WTC11 (cell line): ENCODE measurements around the gene DMWD. TPM values are rescaled to one million over a fixed set of nuclear protein-coding genes. Genes with fewer than 3 reads are reported as not detected.

ENCODE experiments used
- ATAC-seq: fragments of 200-7000 bp; cut with Tn5 transposase; 2 replicates; pipeline ENCODE4 v1.10.0; 2021; ENCODE audit warnings: mild to moderate bottlenecking, moderate library complexity
- CTCF ChIA-PET: fragments of 300-600 bp; sonication (Branson Sonifier 250); formaldehyde crosslinking; loops from one replicate; lab custom pipeline; 2021; ENCODE audit warnings: antibody characterized with exemption; lab: Charles Lee
- POLR2A ChIA-PET: fragments of 350-600 bp; sonication (Branson Sonifier 250); formaldehyde crosslinking; loops from one replicate; lab custom pipeline; 2021; ENCODE audit warnings: antibody characterized with exemption; lab: Charles Lee
- DNase-seq: peaks from one replicate; pipeline ENCODE4 v3.0.0; 2021; ENCODE audit warnings: low spot score
- H3K27ac Mint-ChIP-seq: 2 replicates; pipeline ENCODE4 v1.8.0; 2021; ENCODE audit warnings: mixed read lengths
- H3K27me3 Mint-ChIP-seq: 2 replicates; pipeline ENCODE4 v1.8.0; 2021; ENCODE audit warnings: low read depth, mild to moderate bottlenecking, moderate library complexity, mixed read lengths
- H3K36me3 Mint-ChIP-seq: 2 replicates; pipeline ENCODE4 v1.8.0; 2021; ENCODE audit warnings: mixed read lengths
- H3K4me1 Mint-ChIP-seq: 2 replicates; pipeline ENCODE4 v1.8.0; 2022; ENCODE audit warnings: mixed read lengths
- H3K4me3 Mint-ChIP-seq: 2 replicates; pipeline ENCODE4 v1.8.0; 2021; ENCODE audit warnings: mild to moderate bottlenecking, moderate library complexity, mixed read lengths
- H3K9me3 Mint-ChIP-seq: 2 replicates; pipeline ENCODE4 v1.8.0; 2021; ENCODE audit warnings: mixed read lengths
- ETV6 ChIP-seq: sonication (generic); formaldehyde crosslinking; IDR thresholded peaks from 2 replicates; pipeline ENCODE4 v1.8.1; 2022; ENCODE audit warnings: mild to moderate bottlenecking, missing genetic modification reagents
- FOXK1 ChIP-seq: sonication (generic); formaldehyde crosslinking; IDR thresholded peaks from 2 replicates; pipeline ENCODE4 v1.8.0; 2022; ENCODE audit warnings: mild to moderate bottlenecking, moderate library complexity, missing genetic modification reagents
- GRHL2 ChIP-seq: fragments of 250-450 bp; sonication (Bioruptor Pico); IDR thresholded peaks from 2 replicates; pipeline ENCODE4 v1.8.0; 2022; ENCODE audit warnings: mild to moderate bottlenecking, moderate library complexity; ENCODE audit not compliant: insufficient replicate concordance, severe bottlenecking
- GTF2I ChIP-seq: fragments of 250-450 bp; sonication (Bioruptor Pico); conservative IDR thresholded peaks from 2 replicates; pipeline ENCODE4 v1.4.0; 2021; ENCODE audit warnings: mild to moderate bottlenecking
- MYBL2 ChIP-seq: sonication (generic); formaldehyde crosslinking; IDR thresholded peaks from 2 replicates; pipeline ENCODE4 v1.8.1; 2023; ENCODE audit warnings: mild to moderate bottlenecking, moderate library complexity, missing genetic modification reagents
- NFE2L1 ChIP-seq: sonication (generic); formaldehyde crosslinking; IDR thresholded peaks from 2 replicates; pipeline ENCODE4 v1.8.1; 2023; ENCODE audit warnings: missing genetic modification reagents
- NR2C2 ChIP-seq: sonication (generic); formaldehyde crosslinking; IDR thresholded peaks from 2 replicates; pipeline ENCODE4 v1.8.0; 2022; ENCODE audit warnings: mild to moderate bottlenecking, missing genetic modification reagents
- NR3C1 ChIP-seq: sonication (generic); formaldehyde crosslinking; conservative IDR thresholded peaks from 2 replicates; pipeline ENCODE4 v1.8.1; 2023; ENCODE audit warnings: low read depth, mild to moderate bottlenecking, missing genetic modification reagents
- PRRX2 ChIP-seq: fragments of 250-450 bp; sonication (Bioruptor Pico); IDR thresholded peaks from 2 replicates; pipeline ENCODE4 v1.8.0; 2021; ENCODE audit warnings: mild to moderate bottlenecking
- RELA ChIP-seq: sonication (generic); formaldehyde crosslinking; IDR thresholded peaks from 2 replicates; pipeline ENCODE4 v1.8.1; 2022; ENCODE audit warnings: missing genetic modification reagents, mild to moderate bottlenecking, borderline replicate concordance
- SOX15 ChIP-seq: fragments of 250-450 bp; sonication (Bioruptor Pico); IDR thresholded peaks from 2 replicates; pipeline ENCODE4 v1.9.0; 2021; ENCODE audit warnings: mild to moderate bottlenecking
- TP53 ChIP-seq: sonication (generic); formaldehyde crosslinking; IDR thresholded peaks from 2 replicates; pipeline ENCODE4 v1.8.1; 2023; ENCODE audit warnings: mild to moderate bottlenecking, missing genetic modification reagents
- ZNF423 ChIP-seq: fragments of 250-450 bp; sonication (Bioruptor Pico); IDR thresholded peaks from 2 replicates; pipeline ENCODE4 v2.1.2; 2022; ENCODE audit warnings: mild to moderate bottlenecking, moderate library complexity
- ZNF671 ChIP-seq: fragments of 250-450 bp; sonication (Bioruptor Pico); IDR thresholded peaks from 2 replicates; pipeline ENCODE4 v1.8.0; 2021; ENCODE audit warnings: mild to moderate bottlenecking
- total RNA-seq: library from RNA; stranded (reverse); gene quantifications from 3 replicates; pipeline ENCODE4 v1.2.3, GENCODE V29; 2021
- TF ChIP-seq, protein P1 (sequence below): fragments of 250-450 bp; sonication (Bioruptor Pico); IDR thresholded peaks from 2 replicates; pipeline ENCODE4 v1.9.0; 2021; ENCODE audit warnings: mild to moderate bottlenecking
- TF ChIP-seq, protein P2 (sequence below): sonication (generic); formaldehyde crosslinking; IDR thresholded peaks from 2 replicates; pipeline ENCODE4 v1.8.1; 2023; ENCODE audit warnings: mild to moderate bottlenecking, missing genetic modification reagents, moderate library complexity
- TF ChIP-seq, protein P3 (sequence below): sonication (generic); formaldehyde crosslinking; conservative IDR thresholded peaks from 2 replicates; pipeline ENCODE4 v1.8.1; 2023; ENCODE audit warnings: mild to moderate bottlenecking, low read depth, missing genetic modification reagents, moderate library complexity
- TF ChIP-seq, protein P4 (sequence below): fragments of 250-450 bp; sonication (Bioruptor Pico); IDR thresholded peaks from 2 replicates; pipeline ENCODE4 v2.1.2; 2022; ENCODE audit warnings: mild to moderate bottlenecking, moderate library complexity
- TF ChIP-seq, protein P5 (sequence below): sonication (generic); formaldehyde crosslinking; IDR thresholded peaks from 2 replicates; pipeline ENCODE4 v1.8.0; 2022; ENCODE audit warnings: mild to moderate bottlenecking, missing genetic modification reagents
- TF ChIP-seq, protein P6 (sequence below): fragments of 200-600 bp; IDR thresholded peaks from 2 replicates; pipeline ENCODE4 v1.8.0; 2022; ENCODE audit warnings: antibody characterized with exemption
- TF ChIP-seq, protein P7 (sequence below): sonication (generic); formaldehyde crosslinking; IDR thresholded peaks from 2 replicates; pipeline ENCODE4 v1.8.1; 2023; ENCODE audit warnings: mild to moderate bottlenecking, missing genetic modification reagents

Gene DMWD
- total RNA-seq, 1 experiment from 2014 or later, result 60.7 TPM

DNA sequence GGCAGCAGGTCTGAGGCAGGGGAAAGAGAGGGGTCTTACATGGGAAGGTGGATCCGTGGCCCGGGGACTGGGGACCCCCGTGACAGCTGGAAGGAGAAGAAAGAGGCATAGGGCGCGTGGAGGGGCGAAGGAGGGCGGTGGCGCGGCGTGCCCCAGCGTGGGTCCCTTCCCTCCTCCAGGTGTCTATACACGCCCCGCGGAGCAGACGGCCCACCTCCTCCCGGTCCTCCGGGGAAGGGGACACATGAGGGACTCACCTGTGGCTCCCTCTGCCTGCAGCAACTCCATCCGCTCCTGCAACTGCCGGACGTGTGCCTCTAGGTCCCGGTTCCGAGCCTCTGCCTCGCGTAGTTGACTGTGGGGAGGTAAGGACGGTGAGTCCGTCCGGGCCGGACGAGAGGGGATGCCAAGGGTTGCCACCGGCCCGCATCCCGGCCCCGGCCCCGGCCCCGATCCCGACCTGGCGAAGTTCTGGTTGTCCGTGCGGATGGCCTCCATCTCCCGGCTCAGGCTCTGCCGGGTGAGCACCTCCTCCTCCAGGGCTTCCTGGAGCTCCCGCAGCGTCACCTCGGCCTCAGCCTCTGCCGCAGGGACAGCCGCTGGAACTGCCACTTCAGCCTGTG lies 21.2 kb downstream of the DMWD start (continued):
- TF ChIP-seq, protein P1, sequence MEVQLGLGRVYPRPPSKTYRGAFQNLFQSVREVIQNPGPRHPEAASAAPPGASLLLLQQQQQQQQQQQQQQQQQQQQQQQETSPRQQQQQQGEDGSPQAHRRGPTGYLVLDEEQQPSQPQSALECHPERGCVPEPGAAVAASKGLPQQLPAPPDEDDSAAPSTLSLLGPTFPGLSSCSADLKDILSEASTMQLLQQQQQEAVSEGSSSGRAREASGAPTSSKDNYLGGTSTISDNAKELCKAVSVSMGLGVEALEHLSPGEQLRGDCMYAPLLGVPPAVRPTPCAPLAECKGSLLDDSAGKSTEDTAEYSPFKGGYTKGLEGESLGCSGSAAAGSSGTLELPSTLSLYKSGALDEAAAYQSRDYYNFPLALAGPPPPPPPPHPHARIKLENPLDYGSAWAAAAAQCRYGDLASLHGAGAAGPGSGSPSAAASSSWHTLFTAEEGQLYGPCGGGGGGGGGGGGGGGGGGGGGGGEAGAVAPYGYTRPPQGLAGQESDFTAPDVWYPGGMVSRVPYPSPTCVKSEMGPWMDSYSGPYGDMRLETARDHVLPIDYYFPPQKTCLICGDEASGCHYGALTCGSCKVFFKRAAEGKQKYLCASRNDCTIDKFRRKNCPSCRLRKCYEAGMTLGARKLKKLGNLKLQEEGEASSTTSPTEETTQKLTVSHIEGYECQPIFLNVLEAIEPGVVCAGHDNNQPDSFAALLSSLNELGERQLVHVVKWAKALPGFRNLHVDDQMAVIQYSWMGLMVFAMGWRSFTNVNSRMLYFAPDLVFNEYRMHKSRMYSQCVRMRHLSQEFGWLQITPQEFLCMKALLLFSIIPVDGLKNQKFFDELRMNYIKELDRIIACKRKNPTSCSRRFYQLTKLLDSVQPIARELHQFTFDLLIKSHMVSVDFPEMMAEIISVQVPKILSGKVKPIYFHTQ (CRISPR knock-in tag), result no peak
- TF ChIP-seq NR3C1 (CRISPR knock-in tag) (no peak), ZNF671 (0 out of 2 replicates have a peak, but pooled peaks have one; percentile 44), MYBL2 (CRISPR knock-in tag) (no peak)

- H3K4me1 Mint-ChIP-seq, result peaks cover 13% of the 10 kb centered on the region
- ATAC-seq, result peak; percentile 73
- TF ChIP-seq, protein P2, sequence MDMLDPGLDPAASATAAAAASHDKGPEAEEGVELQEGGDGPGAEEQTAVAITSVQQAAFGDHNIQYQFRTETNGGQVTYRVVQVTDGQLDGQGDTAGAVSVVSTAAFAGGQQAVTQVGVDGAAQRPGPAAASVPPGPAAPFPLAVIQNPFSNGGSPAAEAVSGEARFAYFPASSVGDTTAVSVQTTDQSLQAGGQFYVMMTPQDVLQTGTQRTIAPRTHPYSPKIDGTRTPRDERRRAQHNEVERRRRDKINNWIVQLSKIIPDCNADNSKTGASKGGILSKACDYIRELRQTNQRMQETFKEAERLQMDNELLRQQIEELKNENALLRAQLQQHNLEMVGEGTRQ (CRISPR knock-in tag), result 0 out of 2 replicates have a peak, but pooled peaks have one; percentile 35
- TF ChIP-seq, protein P3, sequence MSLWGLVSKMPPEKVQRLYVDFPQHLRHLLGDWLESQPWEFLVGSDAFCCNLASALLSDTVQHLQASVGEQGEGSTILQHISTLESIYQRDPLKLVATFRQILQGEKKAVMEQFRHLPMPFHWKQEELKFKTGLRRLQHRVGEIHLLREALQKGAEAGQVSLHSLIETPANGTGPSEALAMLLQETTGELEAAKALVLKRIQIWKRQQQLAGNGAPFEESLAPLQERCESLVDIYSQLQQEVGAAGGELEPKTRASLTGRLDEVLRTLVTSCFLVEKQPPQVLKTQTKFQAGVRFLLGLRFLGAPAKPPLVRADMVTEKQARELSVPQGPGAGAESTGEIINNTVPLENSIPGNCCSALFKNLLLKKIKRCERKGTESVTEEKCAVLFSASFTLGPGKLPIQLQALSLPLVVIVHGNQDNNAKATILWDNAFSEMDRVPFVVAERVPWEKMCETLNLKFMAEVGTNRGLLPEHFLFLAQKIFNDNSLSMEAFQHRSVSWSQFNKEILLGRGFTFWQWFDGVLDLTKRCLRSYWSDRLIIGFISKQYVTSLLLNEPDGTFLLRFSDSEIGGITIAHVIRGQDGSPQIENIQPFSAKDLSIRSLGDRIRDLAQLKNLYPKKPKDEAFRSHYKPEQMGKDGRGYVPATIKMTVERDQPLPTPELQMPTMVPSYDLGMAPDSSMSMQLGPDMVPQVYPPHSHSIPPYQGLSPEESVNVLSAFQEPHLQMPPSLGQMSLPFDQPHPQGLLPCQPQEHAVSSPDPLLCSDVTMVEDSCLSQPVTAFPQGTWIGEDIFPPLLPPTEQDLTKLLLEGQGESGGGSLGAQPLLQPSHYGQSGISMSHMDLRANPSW (CRISPR knock-in tag), result no peak
- TF ChIP-seq NFE2L1 (CRISPR knock-in tag) (peak; percentile 50; the same call in 1 of the 2 replicates), GRHL2 (no peak), FOXK1 (CRISPR knock-in tag) (peak; percentile 90), NR2C2 (CRISPR knock-in tag) (no peak), TP53 (CRISPR knock-in tag) (no peak), NR3C1 (CRISPR knock-in tag) (no peak), PRRX2 (CRISPR knock-in tag) (peak; percentile 84), RELA (CRISPR knock-in tag) (no peak), SOX15 (CRISPR knock-in tag) (no peak), ZNF423 (CRISPR knock-in tag) (no peak), ETV6 (no peak; the same call in 1 of the 2 replicates), GTF2I (CRISPR knock-in tag) (no peak)
- TF ChIP-seq, protein P4, sequence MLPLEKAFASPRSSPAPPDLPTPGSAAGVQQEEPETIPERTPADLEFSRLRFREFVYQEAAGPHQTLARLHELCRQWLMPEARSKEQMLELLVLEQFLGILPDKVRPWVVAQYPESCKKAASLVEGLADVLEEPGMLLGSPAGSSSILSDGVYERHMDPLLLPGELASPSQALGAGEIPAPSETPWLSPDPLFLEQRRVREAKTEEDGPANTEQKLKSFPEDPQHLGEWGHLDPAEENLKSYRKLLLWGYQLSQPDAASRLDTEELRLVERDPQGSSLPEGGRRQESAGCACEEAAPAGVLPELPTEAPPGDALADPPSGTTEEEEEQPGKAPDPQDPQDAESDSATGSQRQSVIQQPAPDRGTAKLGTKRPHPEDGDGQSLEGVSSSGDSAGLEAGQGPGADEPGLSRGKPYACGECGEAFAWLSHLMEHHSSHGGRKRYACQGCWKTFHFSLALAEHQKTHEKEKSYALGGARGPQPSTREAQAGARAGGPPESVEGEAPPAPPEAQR, result no peak
- TF ChIP-seq, protein P5, sequence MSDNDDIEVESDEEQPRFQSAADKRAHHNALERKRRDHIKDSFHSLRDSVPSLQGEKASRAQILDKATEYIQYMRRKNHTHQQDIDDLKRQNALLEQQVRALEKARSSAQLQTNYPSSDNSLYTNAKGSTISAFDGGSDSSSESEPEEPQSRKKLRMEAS (CRISPR knock-in tag), result peak; percentile 73
- TF ChIP-seq, protein P6, sequence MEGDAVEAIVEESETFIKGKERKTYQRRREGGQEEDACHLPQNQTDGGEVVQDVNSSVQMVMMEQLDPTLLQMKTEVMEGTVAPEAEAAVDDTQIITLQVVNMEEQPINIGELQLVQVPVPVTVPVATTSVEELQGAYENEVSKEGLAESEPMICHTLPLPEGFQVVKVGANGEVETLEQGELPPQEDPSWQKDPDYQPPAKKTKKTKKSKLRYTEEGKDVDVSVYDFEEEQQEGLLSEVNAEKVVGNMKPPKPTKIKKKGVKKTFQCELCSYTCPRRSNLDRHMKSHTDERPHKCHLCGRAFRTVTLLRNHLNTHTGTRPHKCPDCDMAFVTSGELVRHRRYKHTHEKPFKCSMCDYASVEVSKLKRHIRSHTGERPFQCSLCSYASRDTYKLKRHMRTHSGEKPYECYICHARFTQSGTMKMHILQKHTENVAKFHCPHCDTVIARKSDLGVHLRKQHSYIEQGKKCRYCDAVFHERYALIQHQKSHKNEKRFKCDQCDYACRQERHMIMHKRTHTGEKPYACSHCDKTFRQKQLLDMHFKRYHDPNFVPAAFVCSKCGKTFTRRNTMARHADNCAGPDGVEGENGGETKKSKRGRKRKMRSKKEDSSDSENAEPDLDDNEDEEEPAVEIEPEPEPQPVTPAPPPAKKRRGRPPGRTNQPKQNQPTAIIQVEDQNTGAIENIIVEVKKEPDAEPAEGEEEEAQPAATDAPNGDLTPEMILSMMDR, result peak; percentile 98
- TF ChIP-seq, protein P7, sequence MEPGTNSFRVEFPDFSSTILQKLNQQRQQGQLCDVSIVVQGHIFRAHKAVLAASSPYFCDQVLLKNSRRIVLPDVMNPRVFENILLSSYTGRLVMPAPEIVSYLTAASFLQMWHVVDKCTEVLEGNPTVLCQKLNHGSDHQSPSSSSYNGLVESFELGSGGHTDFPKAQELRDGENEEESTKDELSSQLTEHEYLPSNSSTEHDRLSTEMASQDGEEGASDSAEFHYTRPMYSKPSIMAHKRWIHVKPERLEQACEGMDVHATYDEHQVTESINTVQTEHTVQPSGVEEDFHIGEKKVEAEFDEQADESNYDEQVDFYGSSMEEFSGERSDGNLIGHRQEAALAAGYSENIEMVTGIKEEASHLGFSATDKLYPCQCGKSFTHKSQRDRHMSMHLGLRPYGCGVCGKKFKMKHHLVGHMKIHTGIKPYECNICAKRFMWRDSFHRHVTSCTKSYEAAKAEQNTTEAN (CRISPR knock-in tag), result peak; percentile 79
These were observed 22.2 kb downstream of the DMWD start for GRCh38 chr19:45770192-45771101.

More at GRCh38 chr19:45770192-45771101, 22.2 kb downstream of the DMWD start:
- Mint-ChIP-seq H3K4me3 (peak overlapping the region; percentile 97), H3K27me3 (peaks cover 5% of the 10 kb centered on the region; the same call in 1 of the 2 replicates), H3K36me3 (peaks cover 6% of the 10 kb centered on the region; the same call in 1 of the 2 replicates), H3K27ac (peak overlapping the region; percentile 97), H3K9me3 (no peaks in the 10 kb centered on the region)
- ChIA-PET CTCF (interaction anchor here (0.5 to 5.6 kb wide), 46 partner anchors 7 to 1154 kb away, joined by 3 to 175 read pairs (median 5); partner anchors contain the start of genes DMPK, DMWD, FBXO46 and FOSB), POLR2A (interaction anchor here (0.5 to 4.8 kb wide), 20 partner anchors 7 to 232 kb away, joined by 3 to 115 read pairs (median 5); partner anchors contain the start of genes DMPK, FBXO46, IRF2BP1 and QPCTL)
- DNase-seq, result peak; percentile 97
